ENCODE results near the gene GTF2H1.

DNA sequence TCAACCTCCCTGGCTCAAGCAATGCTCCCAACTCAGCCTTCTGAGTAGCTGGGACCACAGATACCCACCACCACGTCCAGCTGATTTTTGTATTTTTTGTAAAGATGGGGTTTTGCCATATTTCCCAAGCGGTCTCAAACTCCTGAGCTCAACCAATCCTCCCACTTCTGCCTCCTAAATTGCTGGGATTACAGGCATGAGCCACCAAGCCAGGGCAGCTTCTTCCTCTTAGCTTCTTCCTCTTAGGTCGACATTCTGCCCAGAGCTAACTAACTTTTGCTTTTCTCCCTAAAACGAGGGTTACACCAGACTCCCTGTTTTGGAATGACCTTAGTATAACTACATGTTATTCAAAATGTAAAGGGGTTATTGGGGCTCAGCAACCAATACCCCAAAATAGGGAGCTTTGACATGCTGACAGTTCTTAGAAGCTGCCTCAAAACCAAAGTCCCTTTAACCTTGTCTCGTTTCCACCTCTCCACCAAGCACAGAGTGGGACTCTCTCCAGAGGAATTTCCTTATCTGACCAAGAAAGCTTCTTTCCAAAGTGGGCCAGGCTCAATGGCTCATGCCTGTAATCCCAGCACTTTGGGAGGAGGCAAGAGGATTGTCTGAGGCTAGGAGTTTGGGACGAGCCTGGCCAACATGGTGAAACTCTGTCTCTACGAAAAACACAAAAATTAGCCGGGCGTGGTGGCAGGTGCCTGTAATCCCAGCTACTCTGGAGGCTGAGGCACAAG, 7.4 kb upstream of the GTF2H1 start:
- TF ChIP-seq GATA2 (IDR thresholded peaks at IDR 0.05; ENCODE audit: low read depth, low read length) (no peak), GATA3 (IDR thresholded peaks at IDR 0.05; ENCODE audit: low read depth, low read length) (no peak)
